GM19193 (cell line): ENCODE data around the gene ARPC1A.
A peak's percentile ranks its signal among the peaks of the same experiment; 100 is the strongest.

Source experiments
- POLR2A ChIP-seq: IDR thresholded peaks from 4 replicates; pipeline ENCODE4 v1.6.1; 2011; ENCODE audit not compliant: insufficient read depth, insufficient read length; ENCODE audit errors: extremely low read depth

ARPC1A gene

DNA sequence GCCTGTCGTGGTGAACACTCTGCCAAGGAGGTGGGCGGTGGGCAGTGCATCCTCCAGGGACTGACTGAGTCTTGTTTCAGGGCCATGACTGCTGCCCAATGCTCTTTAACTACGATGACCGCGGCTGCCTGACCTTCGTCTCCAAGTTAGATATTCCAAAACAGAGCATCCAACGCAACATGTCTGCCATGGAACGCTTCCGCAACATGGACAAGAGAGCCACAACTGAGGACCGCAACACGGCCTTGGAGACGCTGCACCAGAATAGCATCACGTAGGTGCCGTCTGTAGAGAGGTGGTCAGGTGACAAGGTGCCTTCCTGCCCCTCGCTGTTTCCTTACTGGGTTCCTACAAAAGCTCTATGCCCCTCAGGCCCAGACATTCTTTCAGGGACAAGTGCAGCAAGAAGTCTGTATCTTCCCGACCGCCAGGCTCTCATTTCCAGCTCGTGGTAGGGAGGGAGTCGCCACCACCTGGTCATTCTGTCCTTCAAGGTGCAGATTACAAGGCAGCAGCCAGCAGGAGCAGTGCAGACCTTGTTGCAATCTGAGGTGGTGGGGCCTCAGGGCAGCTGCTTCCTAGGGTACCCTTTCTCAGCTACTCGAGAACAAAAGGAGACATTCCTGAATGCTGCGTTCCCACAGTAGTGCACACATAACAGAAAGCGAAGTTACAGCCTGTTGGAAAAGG is 33.9 kb downstream of the ARPC1A start:
- no peak for TF ChIP-seq POLR2A

DNA sequence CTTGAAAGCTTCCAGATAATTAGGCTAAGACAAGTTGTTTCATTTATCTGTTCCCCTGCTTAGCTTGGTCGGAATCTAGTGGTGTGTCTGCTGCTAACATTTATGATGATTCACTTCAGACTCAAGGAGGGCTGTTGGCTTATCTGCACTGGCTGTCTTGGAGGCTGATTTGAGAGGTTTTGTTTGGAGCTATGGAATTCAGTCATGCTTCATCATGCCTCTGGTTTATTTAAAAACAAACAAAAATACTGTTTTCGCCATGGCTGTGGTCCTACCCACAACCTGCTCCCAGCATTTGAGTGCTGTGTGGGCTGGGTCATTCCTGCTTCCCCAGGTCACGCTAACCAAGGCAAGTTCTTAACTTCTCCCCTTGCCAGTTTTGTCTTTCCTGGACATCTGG is 37.1 kb downstream of the ARPC1A start:
- no peak for TF ChIP-seq POLR2A

DNA sequence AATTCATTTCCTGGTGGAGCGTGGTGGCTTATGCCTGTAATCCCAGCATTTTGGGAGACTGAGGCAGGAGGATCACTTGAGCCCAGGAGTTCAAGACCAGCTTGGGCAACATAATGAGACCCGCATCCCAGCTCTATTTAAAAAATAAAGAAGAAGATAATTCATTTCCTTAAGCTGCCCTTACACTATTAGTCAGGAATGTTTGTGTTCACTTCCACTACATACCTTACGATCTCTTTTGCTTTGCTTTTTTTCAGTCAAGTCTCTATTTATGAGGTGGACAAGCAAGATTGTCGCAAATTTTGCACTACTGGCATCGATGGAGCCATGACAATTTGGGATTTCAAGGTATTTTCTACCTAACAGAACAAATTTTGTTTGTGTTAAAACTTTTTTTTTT is 37.6 kb downstream of the ARPC1A start:
- no peak for TF ChIP-seq POLR2A

DNA sequence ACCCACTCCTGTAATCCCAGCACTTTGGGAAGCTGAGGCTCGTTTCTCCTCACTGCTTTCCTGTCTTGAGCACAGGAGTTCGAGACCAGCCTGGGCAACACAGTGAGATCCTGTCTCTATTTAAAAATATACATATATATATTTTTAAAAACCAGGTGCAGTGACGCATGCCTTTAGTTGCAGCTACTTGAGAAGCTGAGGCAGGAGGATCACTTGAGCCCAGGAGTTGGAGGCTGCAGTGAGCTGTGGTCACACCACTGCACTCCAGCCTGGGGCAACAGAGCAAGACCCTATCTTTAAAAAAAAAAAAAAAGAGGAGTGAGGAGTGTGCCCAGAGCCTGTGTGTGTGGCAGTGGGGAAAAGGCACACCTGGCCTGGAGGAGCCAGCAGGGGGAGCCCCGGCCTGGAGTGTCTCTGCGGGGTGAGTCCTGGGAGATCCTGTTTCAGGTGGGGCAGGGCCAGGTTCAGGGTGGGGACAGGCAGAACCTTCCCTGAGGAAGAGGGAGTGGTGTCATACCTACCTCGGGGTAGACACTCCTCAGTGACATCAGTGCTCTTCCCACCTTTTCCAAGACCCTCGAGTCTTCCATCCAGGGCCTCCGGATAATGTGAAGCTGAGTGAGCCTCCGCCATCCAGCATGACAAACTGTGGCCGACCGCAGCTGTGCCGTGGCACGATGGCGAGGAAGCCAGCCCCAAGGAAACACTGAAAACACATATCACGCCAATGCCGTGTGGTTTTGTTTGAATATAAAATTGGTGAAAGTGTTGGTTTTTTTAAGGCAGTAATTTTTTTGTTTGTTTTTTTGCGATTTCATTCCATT is 39.8 kb downstream of the ARPC1A start:
- TF ChIP-seq POLR2A: no peak

DNA sequence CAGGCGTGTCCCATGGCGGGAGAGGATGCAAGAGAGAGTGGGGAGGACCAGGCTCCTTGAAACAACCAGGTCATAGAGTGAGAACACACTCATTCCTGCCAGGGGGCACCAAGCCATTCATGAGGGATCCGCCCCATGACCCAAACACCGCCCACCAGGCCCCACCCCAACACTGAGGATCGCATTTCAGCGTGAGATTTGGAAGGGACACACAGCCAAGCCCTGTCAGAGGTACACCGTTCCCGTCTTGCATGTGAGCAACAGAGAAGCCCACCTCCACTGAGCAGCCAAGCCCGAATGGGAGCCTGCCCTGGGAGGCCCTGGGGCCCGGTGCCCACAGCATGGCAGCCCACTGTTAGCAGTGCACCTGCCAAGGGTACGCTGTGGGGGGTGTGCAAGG is 40.9 kb downstream of the ARPC1A start:
- no peak for TF ChIP-seq POLR2A

DNA sequence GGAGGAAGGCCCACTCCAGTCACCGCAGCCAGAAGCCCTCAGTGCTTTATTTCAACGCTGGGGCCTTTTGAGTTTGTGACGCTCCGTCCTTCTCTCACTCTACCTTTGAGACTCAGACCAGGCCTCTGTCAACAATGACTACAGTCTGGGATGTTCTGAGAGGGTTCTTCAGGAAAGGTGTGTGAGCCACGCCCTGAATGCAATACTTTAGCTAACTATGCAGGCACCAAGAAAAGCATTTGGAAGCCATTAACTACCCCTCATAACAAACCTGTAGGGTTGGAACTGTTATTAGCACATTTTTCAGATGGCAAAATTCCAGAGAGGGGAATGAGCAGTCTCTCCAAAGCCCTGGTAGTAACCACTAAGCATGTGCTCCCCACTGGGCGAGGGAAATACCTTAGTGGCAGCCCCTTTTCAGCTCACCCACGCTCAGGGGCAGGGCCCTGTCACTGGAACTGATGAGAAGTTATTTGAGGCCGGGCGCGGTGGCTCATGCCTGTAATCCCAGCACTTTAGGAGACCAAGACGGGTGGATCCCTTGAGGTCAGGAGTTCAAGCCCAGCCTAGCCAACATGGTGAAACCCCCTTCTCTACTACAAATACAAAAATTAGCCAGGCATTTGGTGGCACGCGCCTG is 43.2 kb downstream of the ARPC1A start:
- TF ChIP-seq POLR2A: no peak

DNA sequence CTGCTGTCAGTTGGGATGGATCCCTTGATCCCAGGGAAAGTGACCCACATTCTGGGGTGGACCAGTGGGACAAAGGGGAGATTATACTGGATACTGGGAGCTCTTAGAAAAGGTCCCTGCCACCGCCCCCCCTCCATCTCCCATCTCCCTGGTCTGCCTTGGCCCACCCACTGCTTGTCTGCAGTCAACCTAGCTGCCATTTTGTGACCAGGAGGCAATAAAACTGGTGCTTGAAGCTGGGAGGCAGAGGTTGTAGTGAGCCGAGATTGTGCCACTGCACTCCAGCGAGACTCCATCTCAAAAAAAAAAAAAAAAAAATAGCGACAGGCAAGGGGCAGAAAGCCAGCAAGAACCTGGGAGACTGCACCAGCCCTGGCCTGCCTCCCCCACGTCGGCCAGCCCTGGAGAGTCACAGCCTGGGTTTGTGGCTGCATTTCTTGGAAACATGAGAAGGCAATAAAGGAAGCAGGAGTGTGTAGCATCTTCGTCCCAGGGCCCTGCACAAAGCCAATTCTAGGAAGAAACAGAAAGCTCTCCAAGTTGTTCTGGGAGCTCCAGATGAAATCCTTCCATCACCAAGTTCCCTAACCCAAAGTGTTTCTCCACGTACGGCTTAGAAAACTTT is 44.2 kb downstream of the ARPC1A start:
- no peak for TF ChIP-seq POLR2A

DNA sequence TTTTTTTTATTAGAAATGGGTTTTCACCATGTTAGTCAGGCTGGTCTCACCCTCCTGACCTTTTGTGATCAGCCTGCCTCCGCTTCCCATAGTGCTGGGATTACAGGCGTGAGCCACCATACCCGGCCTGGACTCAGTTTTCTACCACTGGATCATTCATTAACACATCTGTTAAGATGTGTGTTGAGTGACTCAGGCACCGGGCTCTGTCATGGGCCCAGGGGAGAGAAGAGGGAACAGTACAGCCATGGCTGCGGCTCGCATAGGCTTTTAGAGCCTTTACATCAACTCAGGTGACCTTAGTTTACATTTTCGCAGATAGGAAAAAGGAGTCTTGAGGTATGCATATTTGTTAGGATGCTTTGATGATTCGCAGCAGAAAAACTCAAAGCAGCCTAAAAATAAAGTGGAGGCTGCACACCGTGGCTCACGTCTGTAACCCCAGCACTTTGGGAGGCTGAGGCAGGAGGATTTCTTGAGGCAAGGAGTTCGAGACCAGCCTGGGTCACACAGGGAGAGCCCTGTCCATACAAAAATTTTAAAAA is 45.8 kb downstream of the ARPC1A start:
- TF ChIP-seq POLR2A: no peak

DNA sequence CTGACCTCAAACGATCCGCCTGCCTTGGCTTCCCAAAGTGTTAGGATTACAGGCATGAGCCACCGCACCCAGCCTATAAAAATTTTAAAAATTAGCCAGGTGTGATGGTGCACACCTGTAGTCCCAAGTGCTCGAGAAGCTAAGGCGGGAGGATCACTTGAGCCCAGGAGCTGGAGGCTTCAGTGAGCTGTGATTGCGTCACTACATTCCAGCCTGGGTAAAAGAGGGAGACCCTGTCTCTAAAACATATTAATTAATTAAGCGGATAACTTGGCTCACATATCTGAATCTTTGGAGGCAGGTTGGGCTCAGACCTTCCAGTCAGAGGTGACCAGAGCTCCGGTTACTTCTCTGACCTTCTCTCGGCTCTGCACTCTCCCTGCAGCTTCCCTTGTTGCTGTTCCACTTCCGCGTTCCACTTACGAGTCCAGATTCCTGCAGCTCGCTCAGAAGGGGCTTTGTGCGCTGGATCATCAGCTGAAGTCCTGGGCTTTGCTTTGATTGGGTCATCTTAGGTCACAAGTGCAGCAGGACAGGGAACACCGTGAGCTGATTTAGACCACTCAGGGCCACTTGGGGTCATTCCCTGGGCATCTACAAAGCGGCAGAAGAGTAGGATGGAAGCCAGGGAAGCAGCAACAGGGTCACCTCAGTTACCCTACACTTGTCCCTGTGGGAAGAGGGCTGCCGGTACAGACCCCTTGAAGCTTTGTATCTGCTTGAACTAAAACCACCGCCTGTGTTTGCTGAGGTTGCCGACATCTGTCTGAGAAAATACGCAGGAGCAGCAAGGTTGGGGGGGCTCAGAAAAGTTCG is 46.8 kb downstream of the ARPC1A start:
- TF ChIP-seq POLR2A: no peak

DNA sequence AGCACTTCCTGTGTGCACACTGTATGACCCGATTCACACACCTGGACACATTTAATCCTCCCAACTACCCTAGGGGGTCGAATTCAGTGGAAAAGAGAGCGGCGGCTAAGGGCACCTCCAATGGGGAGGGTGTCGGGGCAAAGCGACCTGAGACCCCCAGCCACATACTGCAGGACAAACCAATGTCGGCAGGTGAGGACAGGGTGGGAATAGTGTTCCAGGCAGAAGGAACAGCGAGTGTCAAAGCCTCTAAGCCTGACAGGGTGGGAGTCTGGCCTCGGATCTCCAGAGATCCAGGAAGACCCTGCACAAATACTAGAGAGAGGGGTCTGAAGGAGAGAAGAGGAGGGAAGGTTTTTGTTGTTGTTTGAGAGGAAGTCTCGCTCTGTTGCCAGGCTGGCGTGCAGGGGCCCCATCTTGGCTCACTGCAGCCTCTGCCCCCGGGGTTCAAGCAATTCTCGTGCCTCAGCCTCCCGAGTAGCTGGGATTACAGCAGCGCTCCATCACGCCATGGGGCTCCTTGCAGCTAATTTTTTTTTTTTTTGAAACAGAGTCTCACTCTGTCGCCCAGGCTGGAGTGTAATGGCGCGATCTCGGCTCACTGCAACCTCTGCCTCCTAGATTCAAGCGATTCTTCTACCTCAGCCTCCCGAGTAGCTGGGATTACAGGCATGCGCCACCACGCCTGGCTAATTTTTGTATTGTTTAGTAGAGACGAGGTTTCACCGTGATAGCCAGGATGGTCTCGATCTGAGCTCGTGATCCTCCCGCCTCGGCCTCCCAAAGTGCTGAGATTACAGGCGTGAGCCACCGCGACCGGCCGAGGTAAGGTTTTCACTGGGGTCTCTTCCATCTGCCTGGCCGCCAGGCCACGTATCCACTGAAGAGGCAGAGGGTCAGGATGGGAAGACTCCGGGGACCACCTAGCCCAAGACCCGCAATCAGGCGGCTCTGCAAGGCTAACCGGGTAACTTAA is 47.7 kb downstream of the ARPC1A start:
- TF ChIP-seq POLR2A: no peak

DNA sequence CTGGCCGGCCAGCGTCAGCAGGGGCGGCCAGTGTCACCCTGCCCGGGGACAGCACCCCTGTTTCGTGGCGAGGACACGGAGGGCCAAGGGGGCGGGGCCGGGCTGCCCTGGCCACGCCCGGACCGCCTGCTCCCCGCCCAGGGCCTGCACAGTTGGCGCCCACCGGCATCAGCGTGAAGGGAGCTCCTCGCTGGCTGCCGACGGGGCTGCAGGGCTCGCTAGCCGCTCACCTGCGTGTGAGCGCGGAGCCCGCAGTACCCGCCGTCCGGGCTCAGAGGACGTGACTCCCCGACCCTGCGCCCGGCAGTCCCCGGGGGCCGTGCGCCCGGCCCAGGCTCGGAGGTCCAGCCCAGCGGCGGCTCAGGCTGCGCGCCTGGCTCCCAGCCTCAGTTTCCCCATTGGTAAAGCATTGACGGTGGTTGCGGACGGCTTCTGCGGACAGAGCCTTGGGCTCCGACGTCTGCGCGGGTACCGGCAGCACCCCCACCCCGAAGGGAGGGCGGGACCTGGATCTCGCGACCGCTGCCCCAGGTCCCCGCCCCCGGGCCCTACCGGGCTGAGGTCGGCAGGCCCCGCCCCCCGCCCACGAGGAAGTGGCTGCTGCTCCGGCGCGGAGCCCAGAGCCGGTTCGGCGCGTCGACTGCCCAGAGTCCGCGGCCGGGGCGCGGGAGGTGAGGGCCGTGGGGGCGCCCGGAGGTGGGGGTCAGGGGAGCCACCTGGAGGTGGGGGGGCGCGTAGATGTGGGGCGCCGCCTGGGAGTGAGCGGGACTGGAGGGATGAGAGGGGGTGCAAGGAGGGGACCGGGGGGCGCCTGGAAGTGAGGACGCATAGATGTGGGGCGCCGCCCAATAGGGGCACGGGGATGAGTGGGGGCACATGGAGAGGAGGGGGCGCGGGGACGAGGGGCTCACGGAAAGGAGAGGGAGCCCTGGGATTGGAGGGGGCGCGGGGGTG is 48.7 kb downstream of the ARPC1A start, which contains the start of gene ARPC1B:
Gene ARPC1B (plus strand): TSS at position 620 of the 954 bp plus-strand sequence. CDS start 10,985 bp downstream, outside the sequence.
- TF ChIP-seq POLR2A: peak; percentile 90
